ENCODE data around the gene FBN3.

DNA sequence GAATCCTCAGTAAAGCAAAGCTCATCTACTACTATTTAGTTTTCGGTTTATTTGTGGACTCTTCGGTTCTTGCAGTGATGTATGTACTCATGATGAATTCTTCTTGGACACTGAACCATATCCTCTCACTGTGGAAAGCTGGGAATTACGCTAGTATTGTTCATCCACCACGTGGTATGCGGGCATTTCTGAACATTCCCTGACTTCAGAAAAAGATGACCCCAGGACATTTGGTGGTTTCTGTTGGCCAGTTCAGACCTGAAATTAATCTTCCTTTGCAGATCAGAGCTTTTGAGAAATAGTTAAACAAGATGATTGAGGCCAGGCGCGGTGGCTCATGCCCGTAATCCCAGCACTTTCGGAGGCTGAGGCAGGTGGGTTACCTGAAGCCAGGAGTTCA is 25.3 kb upstream of the FBN3 start:
- TF ChIP-seq, protein P1, sequence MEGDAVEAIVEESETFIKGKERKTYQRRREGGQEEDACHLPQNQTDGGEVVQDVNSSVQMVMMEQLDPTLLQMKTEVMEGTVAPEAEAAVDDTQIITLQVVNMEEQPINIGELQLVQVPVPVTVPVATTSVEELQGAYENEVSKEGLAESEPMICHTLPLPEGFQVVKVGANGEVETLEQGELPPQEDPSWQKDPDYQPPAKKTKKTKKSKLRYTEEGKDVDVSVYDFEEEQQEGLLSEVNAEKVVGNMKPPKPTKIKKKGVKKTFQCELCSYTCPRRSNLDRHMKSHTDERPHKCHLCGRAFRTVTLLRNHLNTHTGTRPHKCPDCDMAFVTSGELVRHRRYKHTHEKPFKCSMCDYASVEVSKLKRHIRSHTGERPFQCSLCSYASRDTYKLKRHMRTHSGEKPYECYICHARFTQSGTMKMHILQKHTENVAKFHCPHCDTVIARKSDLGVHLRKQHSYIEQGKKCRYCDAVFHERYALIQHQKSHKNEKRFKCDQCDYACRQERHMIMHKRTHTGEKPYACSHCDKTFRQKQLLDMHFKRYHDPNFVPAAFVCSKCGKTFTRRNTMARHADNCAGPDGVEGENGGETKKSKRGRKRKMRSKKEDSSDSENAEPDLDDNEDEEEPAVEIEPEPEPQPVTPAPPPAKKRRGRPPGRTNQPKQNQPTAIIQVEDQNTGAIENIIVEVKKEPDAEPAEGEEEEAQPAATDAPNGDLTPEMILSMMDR (IDR thresholded peaks at IDR 0.05): no peak
- TF ChIP-seq POLR2A (IDR thresholded peaks at IDR 0.05; ENCODE audit: low read depth) (no peak), EP300 (IDR thresholded peaks at IDR 0.05) (no peak), POLR2AphosphoS5 (IDR thresholded peaks at IDR 0.05) (no peak)
